Trophoblast cell (in vitro differentiated cells and primary cell): ENCODE measurements around the gene VTI1B.
A peak's percentile ranks its signal among the peaks of the same experiment; 100 is the strongest.
"Not testable (repeated sequence)": the region's sequence is repeated elsewhere in the genome, so short reads cannot be mapped to it uniquely, and the experiment has no call there.

Source experiments
- DNase-seq, 2 donors: peaks; one replicate each; pipeline ENCODE4 v3.0.0-alpha.2; 2016
- H2AFZ ChIP-seq: 2 replicates; pipeline ENCODE4 v1.6.1; 2013; ENCODE audit warnings: low read length, moderate library complexity, mild to moderate bottlenecking; ENCODE audit not compliant: insufficient read depth, poor library complexity
- H2AK5ac ChIP-seq: 2 replicates; pipeline ENCODE4 v1.6.1; 2013; ENCODE audit warnings: mild to moderate bottlenecking, low read length
- H2BK120ac ChIP-seq: 2 replicates; pipeline ENCODE4 v1.6.1; 2013; ENCODE audit warnings: low read length, mild to moderate bottlenecking, moderate library complexity; ENCODE audit not compliant: insufficient read depth, poor library complexity
- H2BK12ac ChIP-seq: 2 replicates; pipeline ENCODE4 v1.6.1; 2013; ENCODE audit warnings: mild to moderate bottlenecking, low read length, moderate library complexity
- H2BK5ac ChIP-seq: 2 replicates; pipeline ENCODE4 v1.6.1; 2013; ENCODE audit warnings: low read length, low read depth, moderate library complexity, mild to moderate bottlenecking; ENCODE audit not compliant: poor library complexity
- H3K14ac ChIP-seq: 2 replicates; pipeline ENCODE4 v1.6.1; 2013; ENCODE audit warnings: mild to moderate bottlenecking, low read length
- H3K18ac ChIP-seq: 2 replicates; pipeline ENCODE4 v1.6.1; 2013; ENCODE audit warnings: mild to moderate bottlenecking, low read length
- H3K23ac ChIP-seq: 2 replicates; pipeline ENCODE4 v1.6.1; 2013; ENCODE audit warnings: low read length
- H3K27ac ChIP-seq: 2 replicates; pipeline ENCODE4 v1.5.1; 2013; ENCODE audit warnings: low read depth, mild to moderate bottlenecking, inconsistent platforms, low read length, moderate library complexity
- H3K27me3 ChIP-seq: 2 replicates; pipeline ENCODE4 v1.6.1; 2013; ENCODE audit warnings: inconsistent platforms, mild to moderate bottlenecking, low read length, moderate library complexity; ENCODE audit not compliant: insufficient read depth
- H3K36me3 ChIP-seq, 2 experiments: 1 replicate in 1 of 2; 2 replicates in 1 of 2; pipeline ENCODE4 v1.6.1; 2013; ENCODE audit warnings: low read length in 2 of 2, mild to moderate bottlenecking in 2 of 2, moderate library complexity in 1 of 2; ENCODE audit not compliant: insufficient read depth in 2 of 2, control insufficient read depth in 1 of 2
- H3K4ac ChIP-seq: 2 replicates; pipeline ENCODE4 v1.6.1; 2013; ENCODE audit warnings: low read depth, mild to moderate bottlenecking, low read length, moderate library complexity
- H3K4me1 ChIP-seq, 2 experiments: 1 replicate in 1 of 2; 2 replicates in 1 of 2; pipeline ENCODE4 v1.6.1; 2013; ENCODE audit warnings: low read length in 2 of 2, mild to moderate bottlenecking in 2 of 2, moderate library complexity in 1 of 2; ENCODE audit not compliant: insufficient read depth in 2 of 2, control insufficient read depth in 1 of 2
- H3K4me2 ChIP-seq: 2 replicates; pipeline ENCODE4 v1.6.1; 2013; ENCODE audit warnings: inconsistent platforms, mild to moderate bottlenecking, low read length, moderate library complexity
- H3K4me3 ChIP-seq: 2 replicates; pipeline ENCODE4 v1.5.1; 2013; ENCODE audit warnings: mild to moderate bottlenecking, low read depth, low read length, inconsistent platforms
- H3K79me1 ChIP-seq: one replicate; pipeline ENCODE4 v1.6.1; 2013; ENCODE audit warnings: low read length
- H3K79me2 ChIP-seq: 2 replicates; pipeline ENCODE4 v1.6.1; 2013; ENCODE audit warnings: low read length, mild to moderate bottlenecking; ENCODE audit not compliant: control insufficient read depth, insufficient read depth, poor library complexity
- H3K9ac ChIP-seq: 2 replicates; pipeline ENCODE4 v1.6.1; 2013; ENCODE audit warnings: mild to moderate bottlenecking, low read length
- H3K9me3 ChIP-seq: 2 replicates; pipeline ENCODE4 v1.6.1; 2013; ENCODE audit warnings: low read depth, mild to moderate bottlenecking, control low read depth, inconsistent platforms, low read length; ENCODE audit not compliant: insufficient read depth
- H4K12ac ChIP-seq: 2 replicates; pipeline ENCODE4 v1.6.1; 2013; ENCODE audit warnings: low read depth, mild to moderate bottlenecking, low read length, moderate library complexity
- H4K8ac ChIP-seq: 2 replicates; pipeline ENCODE4 v1.6.1; 2013; ENCODE audit warnings: low read depth, mild to moderate bottlenecking, low read length, moderate library complexity
- H4K91ac ChIP-seq: one replicate; pipeline ENCODE4 v1.6.1; 2013; ENCODE audit warnings: low read depth, mild to moderate bottlenecking, low read length, moderate library complexity
- WGBS: extraction: QIAGEN DNeasy Blood & Tissue Kit; methylation state at CpG from one replicate; pipeline ENCODE4 v1.1.7; 2013; ENCODE audit warnings: missing lambda C conversion rate; ENCODE audit not compliant: insufficient read length, insufficient coverage; ENCODE audit errors: extremely low coverage; 5-methylcytosine and 5-hydroxymethylcytosine counted together

VTI1B gene

GRCh38 chr14:67709796-67710195 is 35.4 kb upstream of the VTI1B start:
- H3K36me3 ChIP-seq: not testable (repeated sequence)
- WGBS: no CpG with 5 or more reads among the region's 1 CpG

DNA sequence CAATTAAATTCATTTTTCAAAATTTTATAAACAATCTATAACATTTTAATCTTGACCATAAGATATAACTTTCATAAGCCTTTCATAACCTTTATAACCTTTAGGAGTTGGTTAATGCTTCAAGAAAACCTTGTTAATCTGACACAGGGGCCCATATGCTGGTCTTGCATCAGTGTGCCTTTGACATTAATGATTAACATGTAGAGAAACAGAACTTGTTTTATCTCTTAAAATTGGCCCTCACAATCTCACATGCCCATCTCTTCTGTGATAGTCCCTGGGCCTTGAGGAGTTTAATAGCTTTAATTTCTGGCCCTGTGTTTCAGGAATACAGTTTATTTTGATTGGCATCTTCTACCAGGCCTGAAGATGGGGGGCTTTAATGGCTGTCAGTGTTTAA is 34.9 kb upstream of the VTI1B start:
- H3K23ac ChIP-seq, H4K91ac ChIP-seq, H4K12ac ChIP-seq, H2BK5ac ChIP-seq, H3K4me3 ChIP-seq, H2AK5ac ChIP-seq, H3K4ac ChIP-seq, H3K79me2 ChIP-seq, H3K4me2 ChIP-seq, H3K36me3 ChIP-seq, H2BK12ac ChIP-seq, H3K14ac ChIP-seq, H2BK120ac ChIP-seq, H3K9me3 ChIP-seq, H2AFZ ChIP-seq, H3K18ac ChIP-seq, H3K4me1 ChIP-seq, DNase-seq, H3K27ac ChIP-seq, H3K9ac ChIP-seq, H4K8ac ChIP-seq, H3K27me3 ChIP-seq, H3K79me1 ChIP-seq: not testable (repeated sequence)

More at GRCh38 chr14:67709796-67710195, 35.4 kb upstream of the VTI1B start:
- not testable (repeated sequence) for H4K91ac ChIP-seq, H2BK12ac ChIP-seq, H3K79me1 ChIP-seq, H3K4me3 ChIP-seq, H3K27me3 ChIP-seq, H4K12ac ChIP-seq, H3K4me1 ChIP-seq, H4K8ac ChIP-seq, H3K14ac ChIP-seq, H3K9ac ChIP-seq, H2AFZ ChIP-seq, H3K27ac ChIP-seq, H3K79me2 ChIP-seq, H3K18ac ChIP-seq, DNase-seq, H3K4me2 ChIP-seq, H3K23ac ChIP-seq, H3K4ac ChIP-seq, H2BK120ac ChIP-seq, H2AK5ac ChIP-seq, H2BK5ac ChIP-seq, H3K9me3 ChIP-seq

DNA sequence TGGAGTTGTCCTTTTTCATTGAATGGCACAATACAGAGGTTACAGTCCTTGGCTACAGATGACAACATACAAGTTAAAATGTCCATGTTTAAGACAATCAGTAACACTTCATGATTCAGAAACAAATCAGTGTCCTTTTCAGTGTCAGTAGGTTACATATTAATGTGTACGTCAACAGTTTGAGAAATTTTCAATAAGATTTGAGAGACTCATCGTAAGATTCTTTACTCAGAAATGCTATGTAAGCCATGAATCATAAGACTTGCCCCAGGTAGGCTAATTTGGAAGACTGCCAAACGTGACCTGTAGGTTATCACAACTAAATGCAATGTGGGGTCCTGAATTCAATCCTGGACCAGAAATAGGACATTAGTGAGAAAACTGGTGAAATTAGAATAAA is 30.8 kb upstream of the VTI1B start:
- no peak overlapping the region for H2BK12ac ChIP-seq
- H3K9ac ChIP-seq: no peak overlapping the region
- H2BK120ac ChIP-seq: no peak overlapping the region
- H3K14ac ChIP-seq: no peak overlapping the region
- no peak overlapping the region for H3K4me2 ChIP-seq
- H3K4me3 ChIP-seq: no peak overlapping the region
- H2AK5ac ChIP-seq: no peak overlapping the region
- H3K36me3 ChIP-seq: no peaks in the 10 kb centered on the region
- no peaks in the 10 kb centered on the region for H3K4me1 ChIP-seq
- H2AFZ ChIP-seq: no peak overlapping the region
- no peak overlapping the region for H4K12ac ChIP-seq
- H3K27ac ChIP-seq: no peak overlapping the region
- H3K79me2 ChIP-seq: no peaks in the 10 kb centered on the region
- H3K27me3 ChIP-seq: no peaks in the 10 kb centered on the region
- no peaks in the 10 kb centered on the region for H3K9me3 ChIP-seq
- no peaks in the 10 kb centered on the region for H3K79me1 ChIP-seq
- no peak overlapping the region for H3K4ac ChIP-seq
- H3K23ac ChIP-seq: no peak overlapping the region
- no peak for DNase-seq
- H2BK5ac ChIP-seq: no peak overlapping the region
- no CpG with 5 or more reads among the region's 3 CpGs for WGBS
- H4K8ac ChIP-seq: no peak overlapping the region
- H3K18ac ChIP-seq: no peak overlapping the region
- no peak overlapping the region for H4K91ac ChIP-seq

GRCh38 chr14:67704484-67705089 is 30.2 kb upstream of the VTI1B start:
- H4K8ac ChIP-seq: no peak overlapping the region
- no peaks in the 10 kb centered on the region for H3K9me3 ChIP-seq
- H3K27me3 ChIP-seq: no peaks in the 10 kb centered on the region
- no peak overlapping the region for H3K23ac ChIP-seq
- no peak overlapping the region for H3K9ac ChIP-seq
- no peak overlapping the region for H3K14ac ChIP-seq
- no peak overlapping the region for H2BK12ac ChIP-seq
- H4K91ac ChIP-seq: no peak overlapping the region
- no peak overlapping the region for H2AK5ac ChIP-seq
- H3K79me1 ChIP-seq: no peaks in the 10 kb centered on the region
- no peak overlapping the region for H2BK120ac ChIP-seq
- no CpG with 5 or more reads among the region's 3 CpGs for WGBS
- H3K79me2 ChIP-seq: no peaks in the 10 kb centered on the region
- no peak overlapping the region for H3K27ac ChIP-seq
- no peaks in the 10 kb centered on the region for H3K36me3 ChIP-seq
- no peak overlapping the region for H4K12ac ChIP-seq
- H2AFZ ChIP-seq: no peak overlapping the region
- no peaks in the 10 kb centered on the region for H3K4me1 ChIP-seq
- H2BK5ac ChIP-seq: no peak overlapping the region
- H3K4me2 ChIP-seq: no peak overlapping the region
- H3K4ac ChIP-seq: no peak overlapping the region
- H3K18ac ChIP-seq: no peak overlapping the region
- H3K4me3 ChIP-seq: no peak overlapping the region
- peak; percentile 31 to 76 for DNase-seq
